GM18909 (cell line): ENCODE data around the gene ARL14.

Experiments
- ATAC-seq: cut with Tn5 transposase; IDR thresholded peaks from one replicate; pipeline ENCODE4 v1.9.1; 2021; ENCODE audit warnings: mild to moderate bottlenecking; ENCODE audit not compliant: unreplicated experiment, poor library complexity

The ARL14 gene

GRCh38 chr3:160719710-160720109 is 42.8 kb downstream of the ARL14 start:
- no peak for ATAC-seq

- peak; percentile 68 for ATAC-seq
Measured at GRCh38 chr3:160720123-160720746, 43.3 kb downstream of the ARL14 start.

GRCh38 chr3:160722331-160722730 is 45.4 kb downstream of the ARL14 start:
- ATAC-seq: no peak

GRCh38 chr3:160725338-160725737 is 48.4 kb downstream of the ARL14 start:
- no peak for ATAC-seq
